Measurements from ENCODE around the gene PDZRN3.

The PDZRN3 gene

DNA sequence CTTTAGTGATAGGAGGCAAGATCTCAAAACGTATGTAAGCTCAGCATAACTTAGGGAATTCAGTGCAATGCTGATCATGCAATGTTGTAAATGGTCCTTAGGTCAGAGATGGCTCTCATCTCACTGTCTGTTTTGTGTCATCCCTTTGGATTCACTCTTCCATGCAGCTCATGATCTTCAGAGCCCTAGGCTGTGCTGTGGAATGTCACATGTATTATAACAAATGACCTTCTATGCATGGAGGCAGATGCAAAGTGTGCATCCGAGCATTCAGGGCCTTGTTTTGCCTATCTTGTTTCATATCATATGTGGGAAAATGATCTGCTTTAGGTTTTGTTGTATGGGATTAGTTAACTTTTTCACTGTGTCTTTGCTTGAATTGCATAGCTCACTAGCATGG lies 40.5 kb upstream of the PDZRN3 start:
- Histone ChIP-seq H3K4me3 (no peak overlapping the region), H3K27ac (no peak overlapping the region), H3K27me3 (no peaks in the 10 kb centered on the region), H3K9me3 (no peaks in the 10 kb centered on the region), H3K36me3 (no peaks in the 10 kb centered on the region), H3K4me1 (peaks cover 0 to 15% (median 0%) of the 10 kb centered on the region in 4 donors)
- intact Hi-C loops (cut with DNase I; ENCODE audit: low total_unique reads), result no loop called here
- no peak for DNase-seq
- TF ChIP-seq, protein P1, sequence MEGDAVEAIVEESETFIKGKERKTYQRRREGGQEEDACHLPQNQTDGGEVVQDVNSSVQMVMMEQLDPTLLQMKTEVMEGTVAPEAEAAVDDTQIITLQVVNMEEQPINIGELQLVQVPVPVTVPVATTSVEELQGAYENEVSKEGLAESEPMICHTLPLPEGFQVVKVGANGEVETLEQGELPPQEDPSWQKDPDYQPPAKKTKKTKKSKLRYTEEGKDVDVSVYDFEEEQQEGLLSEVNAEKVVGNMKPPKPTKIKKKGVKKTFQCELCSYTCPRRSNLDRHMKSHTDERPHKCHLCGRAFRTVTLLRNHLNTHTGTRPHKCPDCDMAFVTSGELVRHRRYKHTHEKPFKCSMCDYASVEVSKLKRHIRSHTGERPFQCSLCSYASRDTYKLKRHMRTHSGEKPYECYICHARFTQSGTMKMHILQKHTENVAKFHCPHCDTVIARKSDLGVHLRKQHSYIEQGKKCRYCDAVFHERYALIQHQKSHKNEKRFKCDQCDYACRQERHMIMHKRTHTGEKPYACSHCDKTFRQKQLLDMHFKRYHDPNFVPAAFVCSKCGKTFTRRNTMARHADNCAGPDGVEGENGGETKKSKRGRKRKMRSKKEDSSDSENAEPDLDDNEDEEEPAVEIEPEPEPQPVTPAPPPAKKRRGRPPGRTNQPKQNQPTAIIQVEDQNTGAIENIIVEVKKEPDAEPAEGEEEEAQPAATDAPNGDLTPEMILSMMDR (IDR thresholded peaks at IDR 0.05), result no peak

GRCh38 chr3:73664389-73664788 lies 39.6 kb upstream of the PDZRN3 start:
- no peak overlapping the region for H3K27ac ChIP-seq
- peaks cover 0 to 14% (median 0%) of the 10 kb centered on the region in 4 donors for H3K4me1 ChIP-seq
- intact Hi-C loops (cut with DNase I; ENCODE audit: low total_unique reads), result no loop called here

DNA sequence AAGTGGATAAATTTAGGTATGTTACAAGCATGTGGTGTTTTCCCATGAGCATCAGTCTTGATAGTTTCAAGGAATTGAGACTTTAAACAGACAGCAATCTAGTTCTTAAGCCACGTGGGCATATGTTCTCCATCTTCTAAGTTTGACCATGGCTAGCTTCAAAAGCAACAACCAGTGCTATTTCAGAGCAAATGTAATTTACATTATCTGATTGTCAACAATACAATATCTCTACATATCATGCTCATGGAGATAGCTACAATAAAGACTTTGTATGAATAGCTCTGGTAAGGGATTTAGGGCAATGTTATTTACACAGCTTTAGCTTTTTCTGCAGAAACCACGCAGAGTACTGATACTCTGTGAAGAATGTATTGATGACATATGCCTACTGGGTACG lies 38.8 kb upstream of the PDZRN3 start:
- intact Hi-C loops (cut with DNase I; ENCODE audit: low total_unique reads), result no loop called here
- no peaks in the 10 kb centered on the region for H3K27me3 ChIP-seq
- H3K9me3 ChIP-seq, result no peaks in the 10 kb centered on the region
- TF ChIP-seq, protein P1 (IDR thresholded peaks at IDR 0.05), result no peak
- no peak for DNase-seq
- no peaks in the 10 kb centered on the region for H3K36me3 ChIP-seq
- H3K27ac ChIP-seq, result no peak overlapping the region
- no peak overlapping the region for H3K4me3 ChIP-seq
- H3K4me1 ChIP-seq, result peaks cover 0 to 10% (median 0%) of the 10 kb centered on the region in 4 donors

More at GRCh38 chr3:73664389-73664788, 39.6 kb upstream of the PDZRN3 start:
- no peak for DNase-seq
- no peaks in the 10 kb centered on the region for H3K36me3 ChIP-seq
- TF ChIP-seq, protein P1 (IDR thresholded peaks at IDR 0.05), result no peak
- no peaks in the 10 kb centered on the region for H3K9me3 ChIP-seq
- no peak overlapping the region for H3K4me3 ChIP-seq
- H3K27me3 ChIP-seq, result no peaks in the 10 kb centered on the region

DNA sequence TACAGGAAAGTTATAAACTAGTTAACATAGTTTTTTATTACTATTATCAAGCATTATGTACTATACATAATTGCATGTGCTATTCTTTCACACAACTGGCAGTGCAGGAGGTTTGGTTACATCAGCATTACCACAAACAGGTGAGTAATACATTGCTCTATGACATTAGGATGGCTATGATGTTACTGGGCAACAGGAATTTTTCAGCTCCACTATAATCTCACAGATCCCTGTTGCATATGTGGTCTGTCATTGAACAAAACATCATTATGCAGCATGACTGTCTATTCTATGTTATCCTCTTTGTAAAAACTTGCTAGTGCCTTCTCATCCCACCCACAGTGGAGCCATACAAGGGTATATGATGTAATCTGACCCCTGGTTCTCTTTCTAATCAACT lies 36.5 kb upstream of the PDZRN3 start:
- Histone ChIP-seq H3K27ac (no peak overlapping the region), H3K4me3 (no peak overlapping the region), H3K9me3 (no peaks in the 10 kb centered on the region), H3K4me1 (peaks cover 0 to 17% (median 0%) of the 10 kb centered on the region in 4 donors), H3K27me3 (no peaks in the 10 kb centered on the region), H3K36me3 (no peaks in the 10 kb centered on the region)
- DNase-seq, result no peak
- TF ChIP-seq, protein P1 (IDR thresholded peaks at IDR 0.05), result no peak
- intact Hi-C loops (cut with DNase I; ENCODE audit: low total_unique reads), result no loop called here

GRCh38 chr3:73658227-73658626 lies 33.5 kb upstream of the PDZRN3 start:
- Histone ChIP-seq H3K4me1 (peaks cover 0 to 18% (median 5%) of the 10 kb centered on the region in 4 donors), H3K27me3 (no peaks in the 10 kb centered on the region), H3K9me3 (no peaks in the 10 kb centered on the region), H3K4me3 (no peak overlapping the region), H3K36me3 (no peaks in the 10 kb centered on the region), H3K27ac (no peak overlapping the region)
- no peak for DNase-seq
- intact Hi-C loops (cut with DNase I; ENCODE audit: low total_unique reads), result no loop called here
- TF ChIP-seq, protein P1 (IDR thresholded peaks at IDR 0.05), result no peak

GRCh38 chr3:73657186-73657585 lies 32.4 kb upstream of the PDZRN3 start:
- peaks cover 0 to 18% (median 5%) of the 10 kb centered on the region in 4 donors for H3K4me1 ChIP-seq
- TF ChIP-seq, protein P1 (IDR thresholded peaks at IDR 0.05), result no peak
- H3K27me3 ChIP-seq, result no peaks in the 10 kb centered on the region
- DNase-seq, result no peak
- no peaks in the 10 kb centered on the region for H3K36me3 ChIP-seq
- intact Hi-C loops (cut with DNase I; ENCODE audit: low total_unique reads), result no loop called here
- no peaks in the 10 kb centered on the region for H3K9me3 ChIP-seq
- H3K27ac ChIP-seq, result no peak overlapping the region
- no peak overlapping the region for H3K4me3 ChIP-seq

All from tibial artery (tissue), 4 donors.